Measurements from ENCODE around the gene SPINK14.

SPINK14 gene

DNA sequence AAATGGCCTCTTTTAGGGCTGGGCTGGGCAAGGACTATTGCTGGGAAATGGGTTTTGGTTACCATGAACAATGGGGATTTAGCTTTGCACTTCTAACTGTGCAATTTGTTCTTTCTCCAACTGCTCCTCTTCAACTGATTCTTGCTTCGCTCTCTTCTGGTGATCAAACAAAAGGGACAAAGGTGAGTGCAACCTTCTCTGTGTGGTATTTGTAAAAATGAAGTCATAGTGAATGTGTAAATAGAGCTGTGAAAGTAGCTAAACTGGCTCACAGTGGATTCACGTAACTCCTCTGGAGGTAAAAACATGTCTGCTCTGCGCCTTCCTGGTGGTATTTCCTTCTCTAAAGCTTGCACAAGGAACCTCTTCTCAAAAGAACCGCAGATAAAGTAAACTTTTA, 20.9 kb upstream of the SPINK14 start:
- no peak overlapping the region for H3K9ac ChIP-seq
- H3K36me3 ChIP-seq (ENCODE audit: insufficient read depth): no peaks in the 10 kb centered on the region
- TF ChIP-seq, protein P1, sequence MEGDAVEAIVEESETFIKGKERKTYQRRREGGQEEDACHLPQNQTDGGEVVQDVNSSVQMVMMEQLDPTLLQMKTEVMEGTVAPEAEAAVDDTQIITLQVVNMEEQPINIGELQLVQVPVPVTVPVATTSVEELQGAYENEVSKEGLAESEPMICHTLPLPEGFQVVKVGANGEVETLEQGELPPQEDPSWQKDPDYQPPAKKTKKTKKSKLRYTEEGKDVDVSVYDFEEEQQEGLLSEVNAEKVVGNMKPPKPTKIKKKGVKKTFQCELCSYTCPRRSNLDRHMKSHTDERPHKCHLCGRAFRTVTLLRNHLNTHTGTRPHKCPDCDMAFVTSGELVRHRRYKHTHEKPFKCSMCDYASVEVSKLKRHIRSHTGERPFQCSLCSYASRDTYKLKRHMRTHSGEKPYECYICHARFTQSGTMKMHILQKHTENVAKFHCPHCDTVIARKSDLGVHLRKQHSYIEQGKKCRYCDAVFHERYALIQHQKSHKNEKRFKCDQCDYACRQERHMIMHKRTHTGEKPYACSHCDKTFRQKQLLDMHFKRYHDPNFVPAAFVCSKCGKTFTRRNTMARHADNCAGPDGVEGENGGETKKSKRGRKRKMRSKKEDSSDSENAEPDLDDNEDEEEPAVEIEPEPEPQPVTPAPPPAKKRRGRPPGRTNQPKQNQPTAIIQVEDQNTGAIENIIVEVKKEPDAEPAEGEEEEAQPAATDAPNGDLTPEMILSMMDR (conservative IDR thresholded peaks at IDR 0.05; ENCODE audit: low read depth, low read length): no peak
- no peak overlapping the region for H2AFZ ChIP-seq (ENCODE audit: low read depth)
- H3K79me2 ChIP-seq (ENCODE audit: insufficient read depth, low read depth): no peaks in the 10 kb centered on the region
- H3K4me2 ChIP-seq: no peak overlapping the region
- H3K4me3 ChIP-seq (IDR thresholded peaks at IDR 0.05; ENCODE audit: insufficient read depth, low read depth, low read length): no peak overlapping the region
- no peaks in the 10 kb centered on the region for H3K27me3 ChIP-seq (ENCODE audit: insufficient read depth, low read depth)
- H4K20me1 ChIP-seq (ENCODE audit: insufficient read depth): no peaks in the 10 kb centered on the region
- H3K4me1 ChIP-seq (ENCODE audit: low read depth, poor library complexity, severe bottlenecking): no peaks in the 10 kb centered on the region
- H3K27ac ChIP-seq: no peak overlapping the region

DNA sequence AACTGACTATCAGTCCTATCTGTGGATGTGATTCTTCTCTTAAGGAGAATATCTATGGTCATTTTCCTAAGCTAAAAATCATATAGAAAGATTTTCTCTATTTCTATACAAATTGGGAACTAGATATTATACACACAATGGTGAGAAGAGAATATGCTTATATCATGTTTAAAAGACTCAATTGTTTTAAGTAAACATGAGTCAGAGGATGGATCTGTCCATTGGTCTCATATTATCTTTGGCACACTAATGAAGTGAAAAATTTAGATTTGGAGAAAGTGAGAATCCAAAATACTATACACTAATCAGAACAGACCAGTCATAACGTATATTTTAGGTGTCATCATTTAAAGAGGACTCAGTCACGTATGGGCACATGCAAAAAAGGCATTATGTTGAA, 16.5 kb upstream of the SPINK14 start:
- H3K27ac ChIP-seq: no peak overlapping the region
- no peaks in the 10 kb centered on the region for H3K79me2 ChIP-seq (ENCODE audit: insufficient read depth, low read depth)
- H2AFZ ChIP-seq (ENCODE audit: low read depth): no peak overlapping the region
- H3K36me3 ChIP-seq (ENCODE audit: insufficient read depth): no peaks in the 10 kb centered on the region
- H3K9ac ChIP-seq: no peak overlapping the region
- no peak overlapping the region for H3K4me3 ChIP-seq (IDR thresholded peaks at IDR 0.05; ENCODE audit: insufficient read depth, low read depth, low read length)
- H4K20me1 ChIP-seq (ENCODE audit: insufficient read depth): no peaks in the 10 kb centered on the region
- no peaks in the 10 kb centered on the region for H3K27me3 ChIP-seq (ENCODE audit: insufficient read depth, low read depth)
- TF ChIP-seq, protein P1 (conservative IDR thresholded peaks at IDR 0.05; ENCODE audit: low read depth, low read length): no peak
- no peak overlapping the region for H3K4me2 ChIP-seq
- no peaks in the 10 kb centered on the region for H3K4me1 ChIP-seq (ENCODE audit: low read depth, poor library complexity, severe bottlenecking)

DNA sequence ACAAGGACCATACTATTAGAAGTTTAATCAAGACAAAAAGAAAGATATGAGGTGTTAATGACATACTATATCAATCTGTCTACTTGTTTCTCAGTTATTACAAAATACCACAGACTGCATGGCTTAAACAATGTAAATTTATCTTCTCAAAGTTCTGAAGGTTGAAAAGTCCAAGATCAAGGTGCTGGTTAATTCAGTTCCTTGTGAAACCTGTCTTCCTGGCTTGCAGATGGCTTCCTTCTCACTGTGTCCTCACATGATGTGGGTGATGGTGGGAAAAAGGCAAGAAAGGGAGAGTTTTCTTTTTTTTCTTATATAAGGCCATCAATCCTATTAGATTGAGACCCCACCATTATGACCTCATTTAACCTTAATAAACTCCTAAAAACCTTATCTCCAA, 15.6 kb upstream of the SPINK14 start:
- H3K79me2 ChIP-seq (ENCODE audit: insufficient read depth, low read depth): no peaks in the 10 kb centered on the region
- TF ChIP-seq, protein P1 (conservative IDR thresholded peaks at IDR 0.05; ENCODE audit: low read depth, low read length): no peak
- no peak overlapping the region for H3K4me3 ChIP-seq (IDR thresholded peaks at IDR 0.05; ENCODE audit: insufficient read depth, low read depth, low read length)
- H3K4me1 ChIP-seq (ENCODE audit: low read depth, poor library complexity, severe bottlenecking): no peaks in the 10 kb centered on the region
- no peak overlapping the region for H3K9ac ChIP-seq
- no peaks in the 10 kb centered on the region for H3K36me3 ChIP-seq (ENCODE audit: insufficient read depth)
- H2AFZ ChIP-seq (ENCODE audit: low read depth): no peak overlapping the region
- no peak overlapping the region for H3K27ac ChIP-seq
- no peaks in the 10 kb centered on the region for H4K20me1 ChIP-seq (ENCODE audit: insufficient read depth)
- H3K4me2 ChIP-seq: no peak overlapping the region
- no peaks in the 10 kb centered on the region for H3K27me3 ChIP-seq (ENCODE audit: insufficient read depth, low read depth)

DNA sequence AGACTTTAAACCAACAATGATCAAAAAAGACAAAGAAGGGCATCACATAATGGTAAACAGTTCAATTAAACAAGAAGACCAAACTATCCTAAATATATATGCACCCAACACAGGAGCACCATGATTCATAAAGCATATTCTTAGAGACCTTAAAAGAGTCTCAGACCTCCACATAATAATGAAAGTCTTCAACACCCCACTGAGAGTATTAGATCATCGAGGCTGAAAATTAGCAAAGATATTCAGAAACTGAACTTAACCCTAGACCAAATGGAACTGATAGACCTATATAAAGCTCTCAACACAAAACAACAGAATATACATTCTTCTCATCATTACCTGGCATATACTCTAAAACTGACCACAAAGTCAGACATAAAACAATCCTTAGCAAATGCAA, 11.7 kb upstream of the SPINK14 start:
- Histone ChIP-seq H3K4me1 (ENCODE audit: low read depth, poor library complexity, severe bottlenecking) (no peaks in the 10 kb centered on the region), H3K27me3 (ENCODE audit: insufficient read depth, low read depth) (no peaks in the 10 kb centered on the region), H3K4me2 (no peak overlapping the region), H3K4me3 (IDR thresholded peaks at IDR 0.05; ENCODE audit: insufficient read depth, low read depth, low read length) (no peak overlapping the region), H3K9ac (no peak overlapping the region), H3K36me3 (ENCODE audit: insufficient read depth) (no peaks in the 10 kb centered on the region), H2AFZ (ENCODE audit: low read depth) (no peak overlapping the region), H4K20me1 (ENCODE audit: insufficient read depth) (no peaks in the 10 kb centered on the region), H3K79me2 (ENCODE audit: insufficient read depth, low read depth) (no peaks in the 10 kb centered on the region), H3K27ac (no peak overlapping the region)
- TF ChIP-seq, protein P1 (conservative IDR thresholded peaks at IDR 0.05; ENCODE audit: low read depth, low read length): no peak

DNA sequence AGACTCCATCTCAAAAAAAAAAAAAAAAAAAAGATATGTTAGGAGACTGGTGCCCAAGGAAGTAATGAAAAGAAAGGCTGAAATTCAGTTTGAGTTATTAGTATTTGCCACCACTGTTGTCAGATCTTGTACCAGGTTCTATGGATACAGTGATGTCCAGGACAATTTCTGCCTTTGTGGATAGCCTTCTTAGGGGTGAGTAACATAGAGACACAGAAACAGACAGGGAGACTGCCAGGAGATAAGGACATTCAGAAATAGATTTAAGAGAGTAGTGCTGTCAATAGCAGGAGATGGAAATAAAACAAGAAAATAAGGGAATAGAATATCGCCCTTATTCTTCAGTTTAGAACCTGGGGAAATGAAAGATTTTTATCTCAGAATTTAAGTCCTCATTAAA, 6.3 kb upstream of the SPINK14 start:
- no peak overlapping the region for H3K4me3 ChIP-seq (IDR thresholded peaks at IDR 0.05; ENCODE audit: insufficient read depth, low read depth, low read length)
- no peaks in the 10 kb centered on the region for H3K4me1 ChIP-seq (ENCODE audit: low read depth, poor library complexity, severe bottlenecking)
- H3K36me3 ChIP-seq (ENCODE audit: insufficient read depth): no peaks in the 10 kb centered on the region
- no peaks in the 10 kb centered on the region for H3K27me3 ChIP-seq (ENCODE audit: insufficient read depth, low read depth)
- no peak overlapping the region for H3K9ac ChIP-seq
- H3K4me2 ChIP-seq: no peak overlapping the region
- H4K20me1 ChIP-seq (ENCODE audit: insufficient read depth): no peaks in the 10 kb centered on the region
- H3K79me2 ChIP-seq (ENCODE audit: insufficient read depth, low read depth): no peaks in the 10 kb centered on the region
- H2AFZ ChIP-seq (ENCODE audit: low read depth): no peak overlapping the region
- TF ChIP-seq, protein P1 (conservative IDR thresholded peaks at IDR 0.05; ENCODE audit: low read depth, low read length): no peak
- no peak overlapping the region for H3K27ac ChIP-seq

Measured in KMS-11 (cell line).